Measurements from ENCODE around the gene PIGM.

DNA sequence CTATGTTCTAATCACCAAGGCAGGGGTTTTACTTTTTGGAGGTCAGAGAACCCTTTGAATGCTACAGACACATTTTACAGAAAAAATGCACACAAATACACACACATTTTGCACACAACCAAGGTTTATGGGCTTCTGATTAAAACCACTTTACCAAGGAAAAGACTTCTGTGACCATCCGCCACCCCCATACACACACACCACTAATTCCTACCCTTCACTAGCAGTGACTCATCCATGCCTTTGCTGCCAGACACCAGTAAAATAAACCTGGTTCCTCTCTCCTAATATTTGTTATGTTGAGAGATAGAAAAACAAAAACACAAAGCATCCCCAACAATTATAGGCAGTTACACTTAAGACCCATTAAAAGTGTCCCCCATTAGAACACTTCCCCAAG is 12.9 kb downstream of the PIGM start:
- TF ChIP-seq CTCF (IDR thresholded peaks at IDR 0.05; ENCODE audit: poor library complexity), result no peak
- no peak for TF ChIP-seq EZH2 (IDR thresholded peaks at IDR 0.05; ENCODE audit: borderline replicate concordance)

Measured in hepatocyte (in vitro differentiated cells).